Naive thymus-derived CD4-positive, alpha-beta T cell (primary cell): ENCODE data around the gene PLA2G6. TPM values are rescaled to one million over a fixed set of nuclear protein-coding genes. Genes with fewer than 3 reads are reported as not detected.

Experiments used
- ATAC-seq: fragments of 150-1000 bp; cut with Tn5 transposase; 2 replicates; pipeline ENCODE4 v1.10.0; 2021; ENCODE audit warnings: mild to moderate bottlenecking, moderate library complexity
- CTCF ChIA-PET: fragments of 350-600 bp; sonication (Branson Sonifier 250); formaldehyde crosslinking; loops from one replicate; lab custom pipeline; 2021; ENCODE audit warnings: antibody characterized with exemption; lab: Charles Lee
- POLR2A ChIA-PET: fragments of 350-600 bp; sonication (Branson Sonifier 250); formaldehyde crosslinking; loops from one replicate; lab custom pipeline; 2021; ENCODE audit warnings: antibody characterized with exemption, inconsistent platforms; lab: Charles Lee
- DNase-seq, 9 donors: peaks; one replicate each; pipeline versions ENCODE4 v3.0.0 to v3.0.0-alpha.2; 2020 to 2022; ENCODE audit warnings: mixed read lengths in 1 of 9
- H3K27ac ChIP-seq: one replicate; pipeline ENCODE4 v1.7.0; 2013; ENCODE audit warnings: mild to moderate bottlenecking, low read depth, low read length, moderate library complexity
- H3K27me3 ChIP-seq, 2 donors: one replicate each; pipeline ENCODE4 v1.7.0; 2013; ENCODE audit warnings: low read length in 2 of 2, mild to moderate bottlenecking in 2 of 2, moderate library complexity in 2 of 2; ENCODE audit not compliant: control insufficient read depth in 2 of 2, insufficient read depth in 2 of 2
- H3K36me3 ChIP-seq, 3 experiments: 1 replicate in 2 of 3; 2 replicates in 1 of 3; pipeline ENCODE4 v1.7.0; 2013; ENCODE audit warnings: low read length in 3 of 3, mild to moderate bottlenecking in 3 of 3, moderate library complexity in 1 of 3; ENCODE audit not compliant: insufficient read depth in 3 of 3, control insufficient read depth in 2 of 3
- H3K4me1 ChIP-seq, 2 donors: one replicate each; pipeline ENCODE4 v1.7.0; 2013; ENCODE audit warnings: low read length in 2 of 2, mild to moderate bottlenecking in 2 of 2, moderate library complexity in 1 of 2; ENCODE audit not compliant: control insufficient read depth in 2 of 2, insufficient read depth in 2 of 2
- H3K4me3 ChIP-seq: 2 replicates; pipeline ENCODE4 v1.7.0; 2013; ENCODE audit warnings: mild to moderate bottlenecking, low read length
- H3K9me3 ChIP-seq, 3 experiments: 1 replicate in 2 of 3; 2 replicates in 1 of 3; pipeline ENCODE4 v1.7.0; 2013; ENCODE audit warnings: low read length in 3 of 3; ENCODE audit not compliant: control insufficient read depth in 2 of 3
- H3K27ac Mint-ChIP-seq, 9 donors: one replicate each; pipeline ENCODE4 v1.8.0; 2020 to 2022; ENCODE audit warnings: mixed read lengths in 9 of 9, mild to moderate bottlenecking in 8 of 9, moderate library complexity in 5 of 9, inconsistent platforms in 2 of 9
- H3K27me3 Mint-ChIP-seq, 5 donors: one replicate each; pipeline ENCODE4 v1.8.0; 2021 to 2022; ENCODE audit warnings: mixed read lengths in 5 of 5, mild to moderate bottlenecking in 1 of 5
- H3K36me3 Mint-ChIP-seq, 5 donors: one replicate each; pipeline ENCODE4 v1.8.0; 2020 to 2022; ENCODE audit warnings: mixed read lengths in 5 of 5, mild to moderate bottlenecking in 3 of 5, inconsistent platforms in 1 of 5
- H3K4me1 Mint-ChIP-seq, 7 donors: one replicate each; pipeline ENCODE4 v1.8.0; 2020 to 2022; ENCODE audit warnings: mixed read lengths in 7 of 7, mild to moderate bottlenecking in 3 of 7, inconsistent platforms in 1 of 7
- H3K4me3 Mint-ChIP-seq, 10 donors: one replicate each; pipeline ENCODE4 v1.8.0; 2020 to 2022; ENCODE audit warnings: mild to moderate bottlenecking in 10 of 10, mixed read lengths in 10 of 10, moderate library complexity in 6 of 10, inconsistent platforms in 2 of 10
- H3K9me3 Mint-ChIP-seq, 11 donors: one replicate each; pipeline ENCODE4 v1.8.0; 2020 to 2022; ENCODE audit warnings: mixed read lengths in 11 of 11, mild to moderate bottlenecking in 4 of 11, inconsistent platforms in 1 of 11, moderate library complexity in 1 of 11
- intact Hi-C, 2 donors: fragments of 100-400 bp; cut with micrococcal nuclease; formaldehyde crosslinking; loops; one replicate each; pipeline ENCODE4 v1.15.1; 2023
- polyA plus RNA-seq, 2 donors: library from polyadenylated mRNA; unstranded; fragments of 300-500 nt; fragmentation: Illumina TruSeq; gene quantifications; one replicate each; pipeline ENCODE4 v1.2.3, GENCODE V29; 2021
- total RNA-seq, 6 experiments: library from RNA in 5 of 6; stranded (reverse) in 5 of 6; gene quantifications; 1 replicate in 5 of 6; 2 replicates in 1 of 6; pipeline ENCODE4 v1.2.3 and lab custom pipeline; 2021 to 2026

The PLA2G6 gene
- total and polyA plus RNA-seq, 7 experiments from 2014 or later, result 4.8 to 252 (median 78.9) TPM

- DNase-seq, result peak; percentile 42 to 83 (median 67)
- Mint-ChIP-seq H3K4me1 (peaks cover 0 to 6% (median 4%) of the 10 kb centered on the region in 7 donors), H3K4me3 (peak overlapping the region in 1 of 10 donors; percentile 41), H3K27me3 (no peaks in the 10 kb centered on the region), H3K27ac (peak overlapping the region in 2 of 9 donors; percentile 57 to 81), H3K36me3 (peaks cover 0 to 19% (median 4%) of the 10 kb centered on the region in 5 donors), H3K9me3 (peaks cover 0 to 1% (median 0%) of the 10 kb centered on the region in 11 donors)
- peak; percentile 92 for ATAC-seq
- CTCF ChIA-PET, result interaction anchor here (0.9 to 1.5 kb wide), 5 partner anchors 14 to 115 kb away, joined by 3 to 6 read pairs (median 3); partner anchors contain the start of gene PLA2G6
- Histone ChIP-seq H3K4me1 (no peaks in the 10 kb centered on the region), H3K9me3 (no peaks in the 10 kb centered on the region), H3K27me3 (no peaks in the 10 kb centered on the region), H3K4me3 (no peak overlapping the region), H3K36me3 (peaks cover 0 to 34% (median 0%) of the 10 kb centered on the region in 3 experiments), H3K27ac (no peak overlapping the region)
- POLR2A ChIA-PET, result no interaction called here
- intact Hi-C loops, result loop anchor here (1.0 to 10.0 kb wide), 5 partner anchors 68 to 239 kb away; partner anchors contain the start of genes MAFF (in 1 of the 2) and PLA2G6 (in 1 of the 2)
These were observed 66.9 kb downstream of the PLA2G6 start for GRCh38 chr22:38114484-38115398.

- no peak overlapping the region for H3K27ac Mint-ChIP-seq
These were observed 69.2 kb downstream of the PLA2G6 start for GRCh38 chr22:38112381-38112780.

GRCh38 chr22:38111925-38112355, 69.7 kb downstream of the PLA2G6 start:
- no peak overlapping the region for H3K27ac ChIP-seq
- Mint-ChIP-seq H3K9me3 (peaks cover 0 to 2% (median 0%) of the 10 kb centered on the region in 11 donors), H3K4me3 (no peak overlapping the region), H3K27ac (no peak overlapping the region), H3K36me3 (peaks cover 0 to 20% (median 4%) of the 10 kb centered on the region in 5 donors), H3K27me3 (no peaks in the 10 kb centered on the region), H3K4me1 (peaks cover 0 to 9% (median 4%) of the 10 kb centered on the region in 7 donors)
- intact Hi-C loops, result loop anchor here (5.0 to 10.0 kb wide), 3 partner anchors 70 to 240 kb away; partner anchors contain the start of genes MAFF (in 1 of the 2) and PLA2G6 (in 1 of the 2)
- ChIA-PET POLR2A (no interaction called here), CTCF (interaction anchor here (0.7 to 1.0 kb wide), 2 partner anchors 12 to 669 kb away, joined by 3 to 4 read pairs; no protein-coding TSS in a partner anchor)
- no peaks in the 10 kb centered on the region for H3K27me3 ChIP-seq
- peaks cover 0 to 27% (median 0%) of the 10 kb centered on the region in 3 experiments for H3K36me3 ChIP-seq
- no peaks in the 10 kb centered on the region for H3K4me1 ChIP-seq
- H3K4me3 ChIP-seq, result no peak overlapping the region
- no peaks in the 10 kb centered on the region for H3K9me3 ChIP-seq
- no peak for DNase-seq
- ATAC-seq, result no peak

More at GRCh38 chr22:38112381-38112780, 69.2 kb downstream of the PLA2G6 start:
- ATAC-seq (no peak), DNase-seq (no peak)
- H3K36me3 ChIP-seq, result peaks cover 0 to 27% (median 0%) of the 10 kb centered on the region in 3 experiments
- CTCF ChIA-PET, result interaction anchor here (0.7 to 1.0 kb wide), 3 partner anchors 12 to 668 kb away, joined by 3 to 6 read pairs (median 4); no protein-coding TSS in a partner anchor
- intact Hi-C loops, result loop anchor here (5.0 to 10.0 kb wide), 3 partner anchors 70 to 240 kb away; partner anchors contain the start of genes MAFF (in 1 of the 2) and PLA2G6 (in 1 of the 2)
- Mint-ChIP-seq H3K4me3 (no peak overlapping the region), H3K36me3 (peaks cover 0 to 20% (median 4%) of the 10 kb centered on the region in 5 donors), H3K4me1 (peaks cover 0 to 9% (median 4%) of the 10 kb centered on the region in 7 donors), H3K9me3 (peaks cover 0 to 2% (median 0%) of the 10 kb centered on the region in 11 donors), H3K27me3 (no peaks in the 10 kb centered on the region)
- H3K27me3 ChIP-seq, result no peaks in the 10 kb centered on the region
- H3K9me3 ChIP-seq, result no peaks in the 10 kb centered on the region
- no peaks in the 10 kb centered on the region for H3K4me1 ChIP-seq
- no peak overlapping the region for H3K27ac ChIP-seq
- H3K4me3 ChIP-seq, result no peak overlapping the region
- POLR2A ChIA-PET, result no interaction called here

GRCh38 chr22:38110863-38111852, 70.5 kb downstream of the PLA2G6 start:
- DNase-seq (no peak), ATAC-seq (no peak)
- peak overlapping the region in 1 of 9 donors; percentile 68 for H3K27ac Mint-ChIP-seq
- no peak overlapping the region for H3K4me3 Mint-ChIP-seq
- Histone ChIP-seq H3K4me3 (no peak overlapping the region), H3K9me3 (no peaks in the 10 kb centered on the region), H3K4me1 (no peaks in the 10 kb centered on the region), H3K36me3 (peaks cover 0 to 26% (median 0%) of the 10 kb centered on the region in 3 experiments), H3K27me3 (no peaks in the 10 kb centered on the region), H3K27ac (no peak overlapping the region)
- peaks cover 0 to 2% (median 0%) of the 10 kb centered on the region in 11 donors for H3K9me3 Mint-ChIP-seq
- intact Hi-C loops, result loop anchor here (5.0 to 10.0 kb wide), 3 partner anchors 71 to 241 kb away; partner anchors contain the start of genes MAFF (in 1 of the 2) and PLA2G6 (in 1 of the 2)
- ChIA-PET POLR2A (no interaction called here), CTCF (interaction anchor here (1.0 kb wide), 1 partner anchor 11 kb away, joined by 3 read pairs; no protein-coding TSS in a partner anchor)
- peaks cover 0 to 17% (median 4%) of the 10 kb centered on the region in 5 donors for H3K36me3 Mint-ChIP-seq
- H3K4me1 Mint-ChIP-seq, result peaks cover 0 to 9% (median 4%) of the 10 kb centered on the region in 7 donors
- no peaks in the 10 kb centered on the region for H3K27me3 Mint-ChIP-seq

- H3K36me3 ChIP-seq, result peaks cover 0 to 16% (median 0%) of the 10 kb centered on the region in 3 experiments
- Mint-ChIP-seq H3K4me3 (peak within 1 kb of the TSS in 2 of 10 donors; percentile 36 to 48), H3K36me3 (peaks cover 0 to 11% (median 4%) of the 10 kb centered on the region in 5 donors), H3K4me1 (peaks cover 0 to 11% (median 4%) of the 10 kb centered on the region in 7 donors), H3K9me3 (peaks cover 0 to 2% (median 0%) of the 10 kb centered on the region in 11 donors), H3K27ac (peak within 1 kb of the TSS in 5 of 9 donors; percentile 59 to 92 (median 89)), H3K27me3 (no peaks in the 10 kb centered on the region)
- ChIA-PET POLR2A (no interaction called here), CTCF (no interaction called here)
- intact Hi-C loops, result loop anchor here (5.0 to 10.0 kb wide), 3 partner anchors 72 to 242 kb away; partner anchors contain the start of genes MAFF (in 1 of the 2) and PLA2G6 (in 1 of the 2)
- no peaks in the 10 kb centered on the region for H3K4me1 ChIP-seq
- no peak for DNase-seq
- H3K9me3 ChIP-seq, result no peaks in the 10 kb centered on the region
- no peak for ATAC-seq
- H3K27me3 ChIP-seq, result no peaks in the 10 kb centered on the region
- no peak within 1 kb of the TSS for H3K4me3 ChIP-seq
- no peak within 1 kb of the TSS for H3K27ac ChIP-seq
These were observed 71.4 kb downstream of the PLA2G6 start, which contains the start of gene BAIAP2L2 for GRCh38 chr22:38110008-38110862. Gene BAIAP2L2, minus strand, starts transcription at chr22:38110684. Its CDS starts 159 bp downstream, at chr22:38110525.
